ENCODE data around the gene HMGXB3.

HMGXB3 gene

DNA sequence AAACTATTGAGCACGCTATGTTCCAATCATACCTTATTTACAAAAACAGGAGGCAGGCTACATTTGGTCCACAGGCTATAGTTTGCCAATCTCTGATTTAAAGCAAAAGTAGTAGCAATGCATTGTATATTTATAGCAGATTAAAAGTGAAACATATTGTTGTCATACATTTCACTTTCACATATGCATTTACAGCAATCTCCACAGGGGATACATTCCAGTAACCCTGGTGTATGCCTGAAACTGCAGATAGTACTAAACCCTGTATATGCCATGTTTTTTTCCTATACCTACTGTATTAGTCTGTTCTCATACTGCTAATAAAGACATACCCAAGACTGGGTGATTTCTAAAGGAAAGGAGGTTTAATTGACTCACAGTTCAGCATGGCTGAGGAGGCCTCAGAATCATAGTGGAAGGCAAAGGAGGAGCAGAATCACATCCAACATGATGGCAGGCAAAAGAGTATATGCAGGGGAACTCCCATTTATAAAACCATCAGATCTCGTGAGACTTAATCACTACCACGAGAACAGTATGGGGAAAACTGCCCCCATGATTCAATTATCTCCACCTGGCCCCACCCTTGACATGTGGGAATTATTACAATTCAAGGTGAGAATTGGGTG, 91.7 kb downstream of the HMGXB3 start:
- no peak for DNase-seq

DNA sequence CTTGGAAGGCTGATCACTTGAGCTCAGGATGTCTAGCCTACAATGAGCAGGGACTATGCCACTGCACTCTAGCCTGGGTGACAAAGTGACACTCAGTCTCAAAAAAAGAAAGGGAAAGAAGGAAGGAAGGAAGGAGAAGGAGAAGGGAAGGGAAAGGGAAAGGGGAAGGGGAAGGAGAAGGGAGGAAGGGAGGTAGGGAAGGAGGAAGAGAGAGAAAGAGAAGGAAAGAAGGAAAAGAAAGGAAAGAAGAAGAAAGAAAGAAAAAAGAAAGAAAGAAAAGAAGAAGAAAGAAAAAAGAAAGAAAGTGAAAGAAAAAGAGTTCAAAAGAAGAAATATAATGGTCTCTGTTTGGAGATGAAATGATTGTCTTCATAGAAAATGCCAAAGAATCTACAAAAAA, 96.6 kb downstream of the HMGXB3 start:
- no peak for DNase-seq

DNA sequence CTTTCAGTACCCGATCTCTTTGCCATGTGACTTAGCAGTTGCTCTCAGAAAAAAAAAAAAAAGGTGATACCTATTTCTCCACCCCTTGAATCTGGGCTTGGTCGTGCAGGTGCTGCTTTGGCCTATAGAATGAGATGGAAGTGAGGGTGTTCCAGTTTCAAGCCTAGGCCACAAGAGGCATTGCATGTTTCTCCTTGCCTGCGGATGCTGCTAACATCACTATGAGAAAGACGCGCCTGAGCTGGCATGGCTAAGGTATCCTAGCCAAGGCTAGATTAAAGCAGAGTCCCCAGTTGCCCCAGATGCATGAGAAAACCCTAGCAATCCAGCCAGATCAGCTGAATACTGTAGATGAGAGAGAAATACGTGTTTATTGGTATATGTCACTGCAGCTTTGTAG, 100.5 kb downstream of the HMGXB3 start:
- DNase-seq = no peak

Data from 8988T (cell line).